HG03135 (cell line): ENCODE results near the gene PCCA.
"Not testable (repeated sequence)": the region's sequence is repeated elsewhere in the genome, so short reads cannot be mapped to it uniquely, and the experiment has no call there.

Experiments used
- ATAC-seq: cut with Tn5 transposase; IDR thresholded peaks from one replicate; pipeline ENCODE4 v1.9.1; 2021; ENCODE audit warnings: mild to moderate bottlenecking, moderate library complexity; ENCODE audit not compliant: unreplicated experiment

The PCCA gene

GRCh38 chr13:100184095-100184494, 95.2 kb downstream of the PCCA start:
- ATAC-seq = no peak

- ATAC-seq = no peak
These were observed 106.7 kb downstream of the PCCA start for GRCh38 chr13:100195568-100195967.

DNA sequence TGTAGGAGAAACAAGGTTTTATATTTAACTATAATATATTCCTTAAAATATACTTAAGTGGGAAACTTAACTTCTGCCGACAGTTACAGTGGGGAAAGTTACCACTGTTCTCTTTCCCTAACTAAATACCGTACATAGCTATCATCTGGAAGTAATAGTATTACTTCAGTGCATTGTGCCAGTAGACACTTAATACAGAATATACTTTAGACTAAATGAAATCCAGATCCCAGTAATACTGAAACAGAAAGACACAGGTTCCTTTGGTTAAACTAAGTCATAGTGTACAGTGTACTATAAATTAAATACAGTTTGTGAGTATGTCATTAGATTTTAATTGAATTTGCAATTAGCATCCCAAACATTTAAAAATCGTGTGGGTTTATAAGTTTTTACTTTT, 107.5 kb downstream of the PCCA start:
- no peak for ATAC-seq

DNA sequence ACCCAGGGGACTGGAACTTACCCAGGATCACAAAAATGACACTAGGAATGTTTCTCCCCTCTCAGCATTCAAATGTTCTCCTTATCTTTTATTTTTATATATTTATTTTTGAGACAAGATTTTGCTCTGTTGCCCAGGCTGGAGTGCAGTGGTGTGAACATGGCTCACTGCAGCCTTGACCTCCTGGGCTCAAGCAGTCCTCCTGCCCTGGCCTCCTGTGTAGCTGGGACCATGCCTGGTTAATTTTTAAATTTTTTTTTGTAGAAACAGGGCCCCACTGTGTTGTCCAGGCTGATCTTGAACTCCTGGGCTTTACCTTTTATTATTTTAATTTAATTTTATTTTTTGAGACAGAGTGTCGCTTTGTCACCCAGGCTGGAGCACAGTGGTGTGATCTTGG, 108.2 kb downstream of the PCCA start:
- no peak for ATAC-seq

GRCh38 chr13:100197591-100198365, 108.9 kb downstream of the PCCA start:
- no peak for ATAC-seq

GRCh38 chr13:100203696-100204367, 114.9 kb downstream of the PCCA start:
- ATAC-seq = peak; percentile 87

- ATAC-seq = no peak
These were observed 119.1 kb downstream of the PCCA start for GRCh38 chr13:100208002-100208401.

GRCh38 chr13:100208626-100209025, 119.7 kb downstream of the PCCA start:
- no peak for ATAC-seq

GRCh38 chr13:100209857-100210825, 121.2 kb downstream of the PCCA start:
- no peak for ATAC-seq

DNA sequence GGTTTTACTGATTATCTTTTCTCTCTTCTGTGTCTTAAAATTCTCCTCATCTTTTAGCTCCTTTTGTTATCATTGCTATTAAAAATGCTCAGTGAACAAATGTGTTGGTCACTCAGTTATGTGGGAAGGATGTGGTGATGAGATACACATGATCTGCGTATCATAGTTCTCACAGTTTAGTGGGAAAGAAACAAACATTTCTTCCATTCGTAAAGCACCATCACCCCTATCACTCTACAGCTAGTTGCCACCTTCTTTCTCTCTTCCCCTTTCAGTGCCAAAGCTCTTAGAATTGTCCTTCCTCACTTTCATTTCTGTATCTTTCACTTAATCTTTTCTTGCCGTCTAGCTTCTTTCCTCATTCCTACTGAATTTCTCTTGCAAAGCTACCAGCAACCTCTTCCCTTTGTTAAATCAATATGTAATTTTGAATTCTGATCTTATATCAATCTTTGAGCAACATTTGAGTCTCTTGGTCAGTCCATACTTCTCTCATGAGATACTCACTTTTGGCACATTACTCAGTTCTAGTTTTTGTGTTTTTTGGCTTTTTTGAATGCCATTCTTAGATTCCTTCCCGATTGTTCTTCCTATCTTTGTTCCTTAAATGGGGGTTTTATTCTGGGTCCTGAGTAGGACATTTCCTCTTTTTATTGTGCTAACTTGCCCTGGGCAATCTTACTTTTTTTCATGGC, 122.3 kb downstream of the PCCA start:
- ATAC-seq = no peak

- ATAC-seq = no peak
These were observed 124.1 kb downstream of the PCCA start for GRCh38 chr13:100212904-100213553.

DNA sequence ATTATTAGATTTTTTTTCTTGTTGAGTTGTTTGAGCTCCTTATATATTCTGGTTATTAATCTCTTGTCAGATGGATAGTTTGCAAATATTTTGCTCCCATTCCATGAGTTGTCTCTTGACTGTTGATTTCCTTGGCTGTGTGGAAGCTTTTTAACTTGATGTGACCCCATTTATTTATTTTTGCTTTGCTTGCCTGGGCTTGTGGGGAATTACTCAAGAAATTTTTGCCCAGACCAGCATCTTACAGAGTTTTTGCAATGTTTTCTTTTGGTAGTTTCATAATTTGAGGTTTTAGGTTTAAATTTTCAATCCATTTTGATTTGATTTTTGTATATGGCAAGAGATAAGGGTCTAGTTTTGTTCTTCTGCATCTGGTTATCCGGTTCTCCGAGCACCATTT, 124.7 kb downstream of the PCCA start:
- no peak for ATAC-seq

- ATAC-seq = no peak
These were observed 126.0 kb downstream of the PCCA start for GRCh38 chr13:100214886-100215285.

- ATAC-seq = no peak
These were observed 132.3 kb downstream of the PCCA start for GRCh38 chr13:100221166-100221565.

GRCh38 chr13:100223966-100224530, 135.2 kb downstream of the PCCA start:
- ATAC-seq = not testable (repeated sequence)

GRCh38 chr13:100229603-100230002, 140.7 kb downstream of the PCCA start:
- no peak for ATAC-seq

GRCh38 chr13:100230769-100231149, 141.9 kb downstream of the PCCA start:
- no peak for ATAC-seq

DNA sequence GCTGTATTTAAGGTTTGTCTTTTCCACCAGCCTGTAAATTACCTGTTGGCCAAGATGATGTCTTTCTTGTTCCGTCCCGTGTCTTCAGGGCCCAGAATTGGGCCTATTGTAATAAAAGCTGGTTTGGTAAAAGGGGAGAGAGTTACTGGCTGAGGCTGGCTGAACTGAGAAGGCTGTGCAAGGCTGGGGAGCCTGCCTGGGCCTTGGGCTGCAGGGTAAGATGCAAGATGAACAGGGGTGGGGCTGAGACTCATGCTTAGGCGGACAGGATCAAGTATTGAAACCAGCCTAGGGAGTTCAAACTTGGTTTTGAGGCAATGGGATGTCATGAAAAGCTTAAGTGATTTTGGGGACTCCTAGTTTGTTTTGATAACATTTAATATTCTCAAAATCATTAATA, 142.3 kb downstream of the PCCA start:
- ATAC-seq = no peak

- ATAC-seq = no peak
These were observed 145.1 kb downstream of the PCCA start for GRCh38 chr13:100234006-100234405.
